Mesothelial cell of epicardium (in vitro differentiated cells): ENCODE measurements around the gene SMOC2. TPM values are rescaled to one million over a fixed set of nuclear protein-coding genes. Genes with fewer than 3 reads are reported as not detected.

Experiments used
- DNase-seq, 2 experiments: peaks; one replicate each; pipeline ENCODE4 v3.0.0; 2021; ENCODE audit warnings: low spot score in 2 of 2; ENCODE audit not compliant: unreplicated experiment in 2 of 2
- H3K27ac Mint-ChIP-seq: 2 replicates; pipeline ENCODE4 v1.8.0; 2021; ENCODE audit warnings: mixed read lengths
- H3K27me3 Mint-ChIP-seq: 2 replicates; pipeline ENCODE4 v1.8.0; 2021; ENCODE audit warnings: low read depth, mixed read lengths
- H3K36me3 Mint-ChIP-seq: 2 replicates; pipeline ENCODE4 v1.8.0; 2021; ENCODE audit warnings: mixed read lengths
- H3K4me1 Mint-ChIP-seq: 2 replicates; pipeline ENCODE4 v1.8.0; 2021; ENCODE audit warnings: mixed read lengths
- H3K4me3 Mint-ChIP-seq: 2 replicates; pipeline ENCODE4 v1.8.0; 2021; ENCODE audit warnings: mild to moderate bottlenecking, moderate library complexity, mixed read lengths
- H3K9me3 Mint-ChIP-seq: 2 replicates; pipeline ENCODE4 v1.8.0; 2021; ENCODE audit warnings: mixed read lengths
- total RNA-seq: library from RNA; stranded (reverse); gene quantifications from 3 replicates; pipeline ENCODE4 v1.2.1, GENCODE V29; 2021
- TF ChIP-seq, protein P1 (sequence below): fragments of 200-600 bp; sonication (generic); IDR thresholded peaks from one replicate; pipeline ENCODE4 v1.5.0; 2021; ENCODE audit warnings: antibody characterized with exemption; ENCODE audit not compliant: unreplicated experiment

The SMOC2 gene
- total RNA-seq, 1 donor from 2014 or later = 4.4 TPM

DNA sequence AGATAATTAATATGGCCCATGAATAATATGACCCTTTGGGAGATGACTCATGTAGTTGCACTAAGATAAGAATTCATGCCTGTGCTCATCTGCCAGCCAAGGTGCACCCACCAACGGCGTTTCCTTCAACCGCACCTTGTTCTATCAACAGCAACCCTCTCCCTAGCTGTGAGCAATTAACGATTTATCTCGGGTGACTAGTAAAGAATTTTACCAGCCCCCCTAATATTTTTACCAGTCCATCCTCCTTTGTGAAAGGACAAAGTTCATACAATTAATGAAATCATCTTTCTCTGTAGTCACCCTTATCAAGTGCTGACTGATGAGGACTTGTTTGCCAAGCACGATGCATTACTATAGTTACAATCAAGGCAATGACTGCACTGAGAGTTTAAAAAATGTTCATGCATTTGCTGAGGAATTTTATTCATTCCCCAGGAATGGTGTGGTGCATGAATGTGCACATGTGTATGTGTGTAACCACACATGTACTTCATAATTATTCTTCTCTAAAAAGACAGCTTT, 118.7 kb downstream of the SMOC2 start:
- Mint-ChIP-seq H3K9me3 (no peaks in the 10 kb centered on the region), H3K36me3 (no peaks in the 10 kb centered on the region), H3K4me3 (no peak overlapping the region), H3K27ac (peak overlapping the region; percentile 66), H3K27me3 (no peaks in the 10 kb centered on the region), H3K4me1 (peaks cover 47% of the 10 kb centered on the region)
- DNase-seq = no peak
- TF ChIP-seq, protein P1, sequence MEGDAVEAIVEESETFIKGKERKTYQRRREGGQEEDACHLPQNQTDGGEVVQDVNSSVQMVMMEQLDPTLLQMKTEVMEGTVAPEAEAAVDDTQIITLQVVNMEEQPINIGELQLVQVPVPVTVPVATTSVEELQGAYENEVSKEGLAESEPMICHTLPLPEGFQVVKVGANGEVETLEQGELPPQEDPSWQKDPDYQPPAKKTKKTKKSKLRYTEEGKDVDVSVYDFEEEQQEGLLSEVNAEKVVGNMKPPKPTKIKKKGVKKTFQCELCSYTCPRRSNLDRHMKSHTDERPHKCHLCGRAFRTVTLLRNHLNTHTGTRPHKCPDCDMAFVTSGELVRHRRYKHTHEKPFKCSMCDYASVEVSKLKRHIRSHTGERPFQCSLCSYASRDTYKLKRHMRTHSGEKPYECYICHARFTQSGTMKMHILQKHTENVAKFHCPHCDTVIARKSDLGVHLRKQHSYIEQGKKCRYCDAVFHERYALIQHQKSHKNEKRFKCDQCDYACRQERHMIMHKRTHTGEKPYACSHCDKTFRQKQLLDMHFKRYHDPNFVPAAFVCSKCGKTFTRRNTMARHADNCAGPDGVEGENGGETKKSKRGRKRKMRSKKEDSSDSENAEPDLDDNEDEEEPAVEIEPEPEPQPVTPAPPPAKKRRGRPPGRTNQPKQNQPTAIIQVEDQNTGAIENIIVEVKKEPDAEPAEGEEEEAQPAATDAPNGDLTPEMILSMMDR = no peak

DNA sequence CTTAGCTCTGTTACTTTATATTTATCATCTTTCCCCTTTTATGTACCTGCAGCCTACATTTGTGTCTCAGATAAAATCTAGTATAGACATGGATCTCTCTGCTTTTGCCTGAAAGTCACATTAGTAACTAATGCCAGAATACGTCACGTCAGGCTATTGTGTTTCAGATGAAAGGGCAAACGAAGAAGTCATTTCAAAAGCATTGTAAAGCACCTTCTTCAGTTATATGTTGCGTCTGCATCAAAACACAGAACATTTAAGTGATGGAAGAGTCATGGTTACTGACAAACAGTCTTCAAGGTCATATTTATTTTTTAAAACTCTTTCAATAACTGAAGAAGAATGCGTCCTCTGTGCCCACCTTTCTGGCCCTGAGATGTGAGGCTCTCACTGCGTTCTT, 119.1 kb downstream of the SMOC2 start:
- DNase-seq = no peak
- Mint-ChIP-seq H3K27me3 (no peaks in the 10 kb centered on the region), H3K36me3 (no peaks in the 10 kb centered on the region), H3K4me3 (no peak overlapping the region), H3K4me1 (peaks cover 46% of the 10 kb centered on the region), H3K27ac (peak overlapping the region; percentile 66), H3K9me3 (peaks cover under 1% of the 10 kb centered on the region)
- TF ChIP-seq, protein P1 = no peak

DNA sequence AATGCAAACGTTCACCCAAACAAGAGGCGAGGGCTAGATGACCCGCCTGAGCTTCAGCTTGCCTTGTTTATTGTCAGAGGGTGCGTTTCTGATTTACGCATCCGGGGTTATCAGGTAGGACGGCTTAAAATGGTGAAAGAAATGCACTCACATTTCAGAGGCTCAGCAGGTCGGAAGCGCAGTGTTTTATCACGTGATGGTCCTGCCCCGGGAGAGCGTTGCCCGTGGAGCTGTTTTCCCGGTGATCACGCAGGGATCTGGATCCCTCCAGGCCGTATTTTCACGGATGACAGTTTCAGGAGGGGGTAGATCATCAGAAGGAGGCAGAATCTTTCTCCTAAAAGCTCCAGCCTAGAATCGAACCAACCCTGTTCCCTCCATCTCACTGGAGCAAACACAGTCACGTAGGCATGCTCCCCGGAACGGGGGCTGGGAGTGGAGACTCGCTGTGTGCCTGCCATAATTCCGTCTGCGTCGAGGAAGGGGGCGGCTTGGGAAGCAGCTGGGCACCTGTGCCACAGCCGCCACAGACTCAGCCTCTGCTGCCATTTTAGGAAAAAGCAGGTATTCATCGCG, 121.7 kb downstream of the SMOC2 start:
- Mint-ChIP-seq H3K4me1 (peaks cover 45% of the 10 kb centered on the region), H3K4me3 (no peak overlapping the region), H3K9me3 (peaks cover 3% of the 10 kb centered on the region), H3K27me3 (no peaks in the 10 kb centered on the region), H3K36me3 (no peaks in the 10 kb centered on the region), H3K27ac (no peak overlapping the region)
- no peak for DNase-seq
- TF ChIP-seq, protein P1 = no peak

DNA sequence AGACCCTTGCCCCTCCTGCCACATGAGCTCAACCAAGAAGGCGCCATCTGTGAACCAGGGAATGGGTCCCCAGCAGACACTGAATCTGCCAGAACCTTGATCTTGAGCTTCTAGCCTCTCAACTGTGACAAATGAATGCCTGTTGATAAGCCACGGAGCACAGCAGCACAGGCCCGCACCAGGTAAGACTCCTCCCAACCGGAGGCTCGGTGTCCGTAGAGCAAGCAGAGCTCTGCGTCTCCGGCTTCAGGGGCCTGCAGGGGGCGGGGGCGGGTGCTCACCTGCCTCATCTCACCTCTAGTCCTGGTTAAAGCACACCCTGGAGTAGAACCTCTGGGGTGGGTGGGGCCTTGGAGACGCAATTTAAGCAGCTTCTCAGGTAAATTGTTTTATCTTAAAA, 122.7 kb downstream of the SMOC2 start:
- TF ChIP-seq, protein P1 = no peak
- Mint-ChIP-seq H3K36me3 (no peaks in the 10 kb centered on the region), H3K9me3 (peaks cover 3% of the 10 kb centered on the region), H3K27ac (no peak overlapping the region), H3K27me3 (no peaks in the 10 kb centered on the region), H3K4me3 (no peak overlapping the region), H3K4me1 (peaks cover 35% of the 10 kb centered on the region)
- DNase-seq = no peak

DNA sequence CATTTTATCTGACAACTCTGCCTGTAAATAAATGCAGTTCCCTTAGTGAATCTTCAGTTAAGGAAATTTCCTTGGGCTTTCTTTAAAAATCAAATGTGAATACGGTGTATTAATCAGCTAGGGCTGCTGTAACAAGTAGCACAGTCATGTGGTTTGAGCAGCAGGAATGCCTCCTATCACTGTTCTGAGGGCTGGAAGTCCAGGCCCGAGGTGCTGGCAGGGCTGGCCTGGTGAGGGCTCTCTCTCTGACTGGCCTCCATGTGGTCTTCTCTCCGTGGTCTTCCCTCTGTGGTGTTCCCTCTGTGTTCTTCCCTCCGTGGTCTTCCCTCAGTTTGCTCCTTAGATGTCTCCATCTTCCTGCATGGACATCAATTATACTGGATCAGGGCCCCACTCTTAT, 124.1 kb downstream of the SMOC2 start:
- TF ChIP-seq, protein P1 = no peak
- Mint-ChIP-seq H3K36me3 (no peaks in the 10 kb centered on the region), H3K9me3 (peaks cover 3% of the 10 kb centered on the region), H3K27ac (no peak overlapping the region), H3K4me3 (no peak overlapping the region), H3K4me1 (peaks cover 28% of the 10 kb centered on the region), H3K27me3 (no peaks in the 10 kb centered on the region)
- DNase-seq = no peak
